MM.1S (cell line): ENCODE measurements around the gene KLRC4.

Source experiments
- DNase-seq: peaks from one replicate; pipeline ENCODE4 v3.0.0-alpha.2; 2015
- H2AFZ ChIP-seq: fragments of 300-600 bp; sonication (generic); 2 replicates; pipeline ENCODE4 v1.6.0; 2016; ENCODE audit warnings: antibody characterized with exemption, low read length
- H3F3A ChIP-seq: fragments of 300-600 bp; sonication (generic); 2 replicates; pipeline ENCODE4 v1.6.1; 2016; ENCODE audit warnings: mild to moderate bottlenecking, antibody characterized with exemption, low read length, moderate library complexity, mixed read lengths; ENCODE audit not compliant: insufficient read depth
- H3K27ac ChIP-seq: fragments of 300-600 bp; sonication (generic); 2 replicates; pipeline ENCODE4 v1.5.1; 2016; ENCODE audit warnings: mild to moderate bottlenecking, low read length
- H3K27me3 ChIP-seq: fragments of 300-600 bp; sonication (generic); replicated peaks from 2 replicates; pipeline ENCODE4 v1.6.0; 2016; ENCODE audit warnings: low read length; ENCODE audit not compliant: insufficient read depth
- H3K36me3 ChIP-seq: fragments of 300-600 bp; sonication (generic); replicated peaks from 2 replicates; pipeline ENCODE4 v1.6.1; 2016; ENCODE audit warnings: mild to moderate bottlenecking, low read length, mixed read lengths; ENCODE audit not compliant: insufficient read depth
- H3K4me1 ChIP-seq: fragments of 300-600 bp; sonication (generic); 2 replicates; pipeline ENCODE4 v1.6.1; 2016; ENCODE audit warnings: low read length, mixed read lengths
- H3K4me2 ChIP-seq: fragments of 300-600 bp; sonication (generic); 2 replicates; pipeline ENCODE4 v1.6.0; 2016; ENCODE audit warnings: low read depth, low read length
- H3K4me3 ChIP-seq: fragments of 300-600 bp; sonication (generic); 2 replicates; pipeline ENCODE4 v1.5.1; 2016; ENCODE audit warnings: low read length, mixed read lengths
- H3K79me2 ChIP-seq: fragments of 300-600 bp; sonication (generic); 2 replicates; pipeline ENCODE4 v1.6.1; 2016; ENCODE audit warnings: mixed run types, low read length, mixed read lengths
- H3K9ac ChIP-seq: fragments of 300-600 bp; sonication (generic); 2 replicates; pipeline ENCODE4 v1.6.1; 2016; ENCODE audit warnings: low read length, mixed read lengths
- H3K9me2 ChIP-seq: fragments of 300-600 bp; sonication (generic); replicated peaks from 2 replicates; pipeline ENCODE4 v1.6.1; 2016; ENCODE audit warnings: mild to moderate bottlenecking, low read length, mixed read lengths; ENCODE audit not compliant: insufficient read depth
- H3K9me3 ChIP-seq: fragments of 300-600 bp; sonication (generic); replicated peaks from 2 replicates; pipeline ENCODE4 v1.6.1; 2016; ENCODE audit warnings: mild to moderate bottlenecking, low read length, mixed read lengths; ENCODE audit not compliant: insufficient read depth
- H4K20me1 ChIP-seq: fragments of 300-600 bp; sonication (generic); 2 replicates; pipeline ENCODE4 v1.6.1; 2016; ENCODE audit warnings: mild to moderate bottlenecking, low read length, moderate library complexity, mixed read lengths; ENCODE audit not compliant: insufficient read depth
- CTCF ChIP-seq: fragments of 300-600 bp; sonication (generic); IDR thresholded peaks from 2 replicates; pipeline ENCODE4 v1.5.1; 2016; ENCODE audit warnings: antibody characterized with exemption, low read length, mixed read lengths
- EZH2 ChIP-seq: fragments of 300-600 bp; sonication (generic); optimal IDR thresholded peaks from 2 replicates; pipeline ENCODE3; 2017; ENCODE audit warnings: low read depth, mild to moderate bottlenecking, antibody characterized with exemption, low read length, mixed read lengths
- EZH2phosphoT487 ChIP-seq: fragments of 300-600 bp; sonication (generic); IDR thresholded peaks from 2 replicates; pipeline ENCODE4 v1.6.1; 2018; ENCODE audit warnings: antibody characterized with exemption, low read length

KLRC4 gene

GRCh38 chr12:10365696-10366405 lies 43.7 kb downstream of the KLRC4 start:
- Histone ChIP-seq H3K27ac (no peak overlapping the region), H3K9me3 (no peaks in the 10 kb centered on the region)
- DNase-seq: no peak

GRCh38 chr12:10364815-10365622 lies 44.5 kb downstream of the KLRC4 start:
- Histone ChIP-seq H3K27ac (no peak overlapping the region), H3K9me2 (no peaks in the 10 kb centered on the region), H4K20me1 (peaks cover 4% of the 10 kb centered on the region), H3K79me2 (no peaks in the 10 kb centered on the region), H3K27me3 (peaks cover 90% of the 10 kb centered on the region), H3K4me3 (peak overlapping the region; percentile 66), H3F3A (no peaks in the 10 kb centered on the region), H3K36me3 (no peaks in the 10 kb centered on the region), H3K9ac (no peak overlapping the region; the same call in 1 of the 2 replicates), H3K4me2 (peak overlapping the region; percentile 79), H2AFZ (no peak overlapping the region), H3K4me1 (0 out of 2 replicates have a peak, but pooled peaks cover 4% of the 10 kb centered on the region), H3K9me3 (no peaks in the 10 kb centered on the region)
- no peak for TF ChIP-seq EZH2phosphoT487
- no peak for TF ChIP-seq EZH2
- TF ChIP-seq CTCF: no peak
- peak; percentile 67 for DNase-seq

More at GRCh38 chr12:10365696-10366405, 43.7 kb downstream of the KLRC4 start:
- H3K36me3 ChIP-seq: no peaks in the 10 kb centered on the region
- H3K4me2 ChIP-seq: no peak overlapping the region; the same call in 1 of the 2 replicates
- no peaks in the 10 kb centered on the region for H3K79me2 ChIP-seq
- 0 out of 2 replicates have a peak, but pooled peaks cover 4% of the 10 kb centered on the region for H3K4me1 ChIP-seq
- no peak overlapping the region for H2AFZ ChIP-seq
- peaks cover 91% of the 10 kb centered on the region for H3K27me3 ChIP-seq
- H4K20me1 ChIP-seq: peaks cover 4% of the 10 kb centered on the region
- H3K9me2 ChIP-seq: no peaks in the 10 kb centered on the region
- TF ChIP-seq CTCF: no peak
- no peak for TF ChIP-seq EZH2
- no peak for TF ChIP-seq EZH2phosphoT487
- no peak overlapping the region for H3K4me3 ChIP-seq
- H3K9ac ChIP-seq: no peak overlapping the region
- no peaks in the 10 kb centered on the region for H3F3A ChIP-seq

GRCh38 chr12:10363914-10364814 lies 45.4 kb downstream of the KLRC4 start:
- Histone ChIP-seq H3K36me3 (no peaks in the 10 kb centered on the region), H3K9me3 (no peaks in the 10 kb centered on the region), H3K27ac (no peak overlapping the region), H2AFZ (no peak overlapping the region), H4K20me1 (peaks cover 4% of the 10 kb centered on the region), H3F3A (no peaks in the 10 kb centered on the region), H3K27me3 (peaks cover 90% of the 10 kb centered on the region), H3K4me2 (peak overlapping the region; percentile 79), H3K9me2 (no peaks in the 10 kb centered on the region), H3K4me1 (0 out of 2 replicates have a peak, but pooled peaks cover 4% of the 10 kb centered on the region), H3K4me3 (peak overlapping the region; percentile 66), H3K9ac (no peak overlapping the region), H3K79me2 (no peaks in the 10 kb centered on the region)
- DNase-seq: peak; percentile 51
- no peak for TF ChIP-seq EZH2phosphoT487
- TF ChIP-seq EZH2: no peak
- TF ChIP-seq CTCF: no peak
